ENCODE data around the gene IL10RA. TPM values are rescaled to one million over a fixed set of nuclear protein-coding genes. Genes with fewer than 3 reads are reported as not detected.

IL10RA gene
- total and polyA plus RNA-seq, 9 of the 15 experiments (the other 6 are each of a cell fraction or from before 2014, with no cell fraction given) = 0.17 to 17.3 (median 2.9) TPM

- H3K9me3 ChIP-seq (replicated peaks; ENCODE audit: control insufficient read depth, insufficient read depth, low read depth, low read length) = no peaks in the 10 kb centered on the region
- TF ChIP-seq ZNF584 (CRISPR knock-in tag; IDR thresholded peaks at IDR 0.05; ENCODE audit: low read depth) = no peak
- TF ChIP-seq BACH1 (tag; IDR thresholded peaks at IDR 0.05) = peak; percentile 30; the same call in 1 of the 2 replicates
- H4K20me1 ChIP-seq (replicated peaks; ENCODE audit: control insufficient read depth, insufficient read depth, low read length) = no peaks in the 10 kb centered on the region
- FAIRE-seq (no peak), ATAC-seq (no peak), DNase-seq (ENCODE audit: extremely low read depth in 1 of 4, low spot score in 3 of 4) (no peak)
- in situ Hi-C loops (cut with MboI) (no loop called here), intact Hi-C loops (cut with micrococcal nuclease) (no loop called here)
- H3K4me3 ChIP-seq = no peak overlapping the region
- no peaks in the 10 kb centered on the region for H3K9me1 ChIP-seq (ENCODE audit: control insufficient read depth, insufficient read depth, low read length)
- H3K9ac ChIP-seq (ENCODE audit: insufficient read depth in 1 of 2, low read depth in 2 of 2, low read length in 2 of 2) = peak overlapping the region; percentile 12 to 72; a peak in 2 of 4 replicates
- ChIA-PET POLR2A (interaction anchor here (0.9 to 1.2 kb wide), 2 partner anchors 8 to 10 kb away, joined by 4 to 5 read pairs; no protein-coding TSS in a partner anchor), CTCF (ENCODE audit: low intra/inter-chr PET ratio) (no interaction called here)
- H3K36me3 ChIP-seq (ENCODE audit: control insufficient read depth, insufficient read depth, low read length) = no peaks in the 10 kb centered on the region; the same call in 2 of the 3 replicates
- H3K4me1 ChIP-seq (replicated peaks in 1 of 2; ENCODE audit: control insufficient read depth in 2 of 2, insufficient read depth in 2 of 2, low read length in 2 of 2) = peaks cover 62 to 74% of the 10 kb centered on the region in 2 experiments
- whole genome bisulfite sequencing (ENCODE audit: insufficient coverage, low coverage, missing lambda C conversion rate) = 59% methylated on average over 9 of the region's 9 CpGs
- H3K27ac ChIP-seq (ENCODE audit: extremely low read depth, low read depth, low read length) = peak overlapping the region; percentile 39; the same call in 2 of the 3 replicates
- BruUV-seq (replicated peaks) = no TSS peak
- no peak overlapping the region for H3K4me2 ChIP-seq (ENCODE audit: insufficient read depth, low read length)
- H2AFZ ChIP-seq (ENCODE audit: low read depth, low read length) = peak overlapping the region; percentile 71
- H3K27me3 ChIP-seq (ENCODE audit: control insufficient read depth in 2 of 2, insufficient read depth in 2 of 2, low read length in 2 of 2) = no peaks in the 10 kb centered on the region
- no peaks in the 10 kb centered on the region for H3K79me2 ChIP-seq (ENCODE audit: control insufficient read depth, insufficient read depth, low read length)
Observed at GRCh38 chr11:118009864-118010737, 23.9 kb downstream of the IL10RA start.
